ENCODE data around the gene EVL.
"Not testable (repeated sequence)": the region's sequence is repeated elsewhere in the genome, so short reads cannot be mapped to it uniquely, and the experiment has no call there.

DNA sequence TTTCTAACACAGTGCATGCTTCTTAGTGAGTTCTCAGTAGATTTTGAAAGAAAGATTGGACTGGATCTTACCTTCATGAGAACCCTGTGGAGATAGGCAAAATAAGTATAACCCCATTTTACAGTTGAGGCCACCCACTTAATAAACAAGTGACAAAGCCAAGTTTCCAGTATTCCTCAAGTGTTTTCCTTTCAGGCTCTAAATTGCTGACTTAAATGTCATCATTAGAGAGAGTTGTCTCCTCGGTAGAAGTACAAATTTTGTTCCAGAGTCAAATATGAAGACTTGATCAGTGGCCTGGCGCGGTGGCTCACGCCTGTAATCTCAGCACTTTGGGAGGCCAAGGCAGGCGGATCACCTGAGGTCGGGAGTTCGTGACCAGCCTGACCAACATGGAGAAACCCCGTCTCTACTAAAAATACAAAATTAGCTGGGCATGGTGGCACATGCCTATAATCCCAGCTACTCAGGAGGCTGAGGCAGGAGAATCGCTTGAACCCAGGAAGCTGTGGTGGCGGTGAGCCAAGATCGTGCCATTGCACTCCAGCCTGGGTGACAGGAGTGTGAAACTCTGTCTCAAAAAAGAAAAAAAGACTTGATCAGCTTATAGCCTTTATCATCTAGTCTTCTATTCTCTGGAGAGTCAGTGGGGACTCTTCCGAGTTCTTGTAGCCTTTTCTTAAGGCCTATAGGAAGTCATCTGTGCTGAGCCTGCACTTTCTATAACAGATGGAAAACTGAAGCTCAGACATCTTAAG is 708 bp upstream of the EVL start:
- not testable (repeated sequence) for TF ChIP-seq POLR2A (IDR thresholded peaks at IDR 0.05; ENCODE audit: low read depth, low read length); SPI1 (IDR thresholded peaks at IDR 0.05; ENCODE audit: low read depth, low read length); POLR2AphosphoS5 (IDR thresholded peaks at IDR 0.05; ENCODE audit: low read depth, low read length); TAF1 (IDR thresholded peaks at IDR 0.05; ENCODE audit: low read depth, low read length); PAX5 (IDR thresholded peaks at IDR 0.05; ENCODE audit: insufficient read depth, low read length, severe bottlenecking); POU2F2 (IDR thresholded peaks at IDR 0.05; ENCODE audit: low read depth, low read length)

Measured in GM12891 (cell line).